SK-N-MC (cell line): ENCODE results near the gene EPS15.
"Not testable (repeated sequence)": the region's sequence is repeated elsewhere in the genome, so short reads cannot be mapped to it uniquely, and the experiment has no call there.

Experiments
- DNase-seq: peaks from one replicate; pipeline ENCODE4 v3.0.0-alpha.2; 2011; ENCODE audit warnings: low read depth, low spot score
- H3K27ac ChIP-seq: fragments of 200-600 bp; sonication (generic); 2 replicates; pipeline ENCODE4 v1.5.1; 2016; ENCODE audit warnings: mixed run types
- H3K36me3 ChIP-seq: fragments of 200-600 bp; sonication (generic); 2 replicates; pipeline ENCODE4 v1.6.1; 2017; ENCODE audit warnings: antibody characterized with exemption, low read length, mixed read lengths; ENCODE audit not compliant: insufficient read depth
- H3K4me3 ChIP-seq: fragments of 200-600 bp; sonication (generic); 2 replicates; pipeline ENCODE4 v1.5.1; 2016
- H3K9ac ChIP-seq: fragments of 200-600 bp; sonication (generic); 2 replicates; pipeline ENCODE4 v1.8.0; 2017; ENCODE audit warnings: mixed run types, mixed read lengths; ENCODE audit not compliant: insufficient read length
- H3K9me3 ChIP-seq: fragments of 200-600 bp; sonication (generic); 2 replicates; pipeline ENCODE4 v1.6.1; 2017; ENCODE audit warnings: low read depth, mild to moderate bottlenecking, antibody characterized with exemption, low read length, moderate library complexity, mixed read lengths
- EZH2 ChIP-seq: fragments of 200-600 bp; sonication (generic); IDR thresholded peaks from one replicate; pipeline ENCODE4 v1.6.1; 2017; ENCODE audit warnings: antibody characterized with exemption
- FOXP2 ChIP-seq: optimal IDR thresholded peaks from 2 replicates; pipeline ENCODE3; 2011; ENCODE audit warnings: mild to moderate bottlenecking, moderate library complexity; ENCODE audit not compliant: insufficient read depth; ENCODE audit errors: extremely low read length, control extremely low read depth
- POLR2AphosphoS5 ChIP-seq: IDR thresholded peaks from 2 replicates; pipeline ENCODE4 v1.6.1; 2012; ENCODE audit warnings: mild to moderate bottlenecking, low read depth, low read length, borderline replicate concordance

EPS15 gene

DNA sequence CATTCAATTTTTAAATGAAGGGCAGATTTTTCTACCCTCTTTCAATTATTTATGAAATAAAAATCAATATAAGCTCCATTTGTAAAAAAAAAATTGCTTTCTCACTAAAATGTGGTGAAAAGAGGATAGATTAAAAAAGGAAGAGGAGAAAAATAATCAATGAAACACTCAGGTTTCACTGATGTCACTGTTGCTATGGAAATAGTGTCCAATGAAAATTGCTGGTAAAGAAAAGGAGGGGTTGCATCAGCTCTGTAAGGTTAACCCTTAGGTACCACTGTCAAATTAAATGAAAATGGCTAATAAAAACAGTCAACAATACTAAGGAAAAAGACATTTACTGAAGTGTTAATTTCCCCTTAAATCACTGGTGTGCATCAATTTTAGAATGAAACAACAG lies 97.1 kb downstream of the EPS15 start:
- H3K9ac ChIP-seq, result peak overlapping the region; percentile 0

DNA sequence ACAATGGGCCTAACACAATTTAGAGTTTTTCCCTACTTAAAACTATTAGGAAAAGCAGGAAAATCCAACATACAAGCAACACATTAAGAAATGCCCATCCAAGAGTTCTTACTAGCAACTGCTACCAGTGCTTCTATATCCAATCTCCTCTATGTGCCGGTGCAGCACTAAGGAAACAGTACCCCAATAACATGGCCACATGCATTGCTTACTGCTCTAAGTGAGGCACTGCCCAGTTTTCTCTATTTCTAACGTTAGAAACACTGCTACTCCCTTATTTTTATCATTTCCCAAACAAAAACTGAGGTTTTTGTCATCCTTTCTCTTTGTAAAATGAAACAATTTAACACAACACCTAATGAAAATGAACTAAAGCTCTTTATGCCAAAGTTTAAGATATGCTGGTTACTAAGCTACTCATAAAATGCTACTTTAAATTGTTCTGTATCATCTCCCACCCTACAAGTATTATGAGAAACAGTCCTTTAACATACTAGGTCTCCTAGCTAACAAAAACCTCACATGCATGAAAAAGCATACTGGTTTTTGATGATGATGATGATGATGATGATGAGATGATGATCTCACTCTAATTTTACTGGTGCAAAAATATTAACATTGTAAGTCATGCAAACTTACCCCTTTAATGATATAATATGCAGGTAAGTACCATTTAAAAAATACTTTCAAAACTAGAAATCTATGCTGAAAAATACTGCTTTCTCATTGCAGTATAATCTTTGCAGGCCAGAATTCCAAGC lies 98.0 kb downstream of the EPS15 start:
- H3K9ac ChIP-seq, result peak overlapping the region; percentile 15
- H3K9me3 ChIP-seq, result no peaks in the 10 kb centered on the region
- DNase-seq, result no peak
- peak overlapping the region; percentile 64 for H3K4me3 ChIP-seq
- H3K36me3 ChIP-seq, result peaks cover 3% of the 10 kb centered on the region; the same call in 1 of the 2 replicates
- TF ChIP-seq FOXP2, result no peak
- TF ChIP-seq EZH2, result no peak
- TF ChIP-seq POLR2AphosphoS5, result no peak
- H3K27ac ChIP-seq, result no peak overlapping the region

More for the DNA sequence above, 97.1 kb downstream of the EPS15 start:
- peak; percentile 58 for DNase-seq
- TF ChIP-seq EZH2 (no peak), POLR2AphosphoS5 (no peak), FOXP2 (no peak)
- peak overlapping the region; percentile 64 for H3K4me3 ChIP-seq
- no peaks in the 10 kb centered on the region for H3K9me3 ChIP-seq
- peaks cover 3% of the 10 kb centered on the region; the same call in 1 of the 2 replicates for H3K36me3 ChIP-seq
- H3K27ac ChIP-seq, result peak overlapping the region; percentile 60; the same call in 1 of the 2 replicates

DNA sequence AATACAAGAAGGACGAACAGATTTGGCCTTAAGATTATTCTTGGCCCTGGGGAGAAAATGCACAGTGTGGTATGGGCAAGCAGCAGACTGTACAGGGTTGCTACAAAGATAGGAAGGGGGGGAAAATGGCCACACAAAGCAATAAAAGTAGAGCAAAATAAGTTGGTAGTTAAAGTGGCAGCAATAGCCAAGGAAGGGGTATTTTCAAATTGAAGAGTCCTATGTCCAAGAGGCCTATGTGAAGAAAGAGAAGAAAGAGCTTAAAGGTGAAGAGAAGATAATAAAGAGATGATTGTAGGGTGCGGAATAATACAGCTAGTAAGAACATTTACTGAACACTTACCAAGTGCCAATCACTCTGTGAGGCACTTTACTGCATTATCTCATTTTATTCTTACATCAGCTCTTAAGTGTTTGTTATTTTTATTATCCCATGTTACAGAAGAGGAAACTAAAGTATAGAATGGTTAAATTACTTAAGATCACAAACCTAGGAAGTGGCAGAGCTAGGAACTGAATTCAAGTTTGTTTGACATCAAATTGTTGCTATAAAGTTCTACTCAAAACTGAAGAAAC lies 100.6 kb downstream of the EPS15 start:
- no peaks in the 10 kb centered on the region for H3K9me3 ChIP-seq
- DNase-seq, result no peak
- H3K27ac ChIP-seq, result no peak overlapping the region
- peaks cover 3% of the 10 kb centered on the region; the same call in 1 of the 2 replicates for H3K36me3 ChIP-seq
- TF ChIP-seq FOXP2 (no peak), EZH2 (no peak), POLR2AphosphoS5 (no peak)
- no peak overlapping the region for H3K4me3 ChIP-seq
- H3K9ac ChIP-seq, result no peak overlapping the region

DNA sequence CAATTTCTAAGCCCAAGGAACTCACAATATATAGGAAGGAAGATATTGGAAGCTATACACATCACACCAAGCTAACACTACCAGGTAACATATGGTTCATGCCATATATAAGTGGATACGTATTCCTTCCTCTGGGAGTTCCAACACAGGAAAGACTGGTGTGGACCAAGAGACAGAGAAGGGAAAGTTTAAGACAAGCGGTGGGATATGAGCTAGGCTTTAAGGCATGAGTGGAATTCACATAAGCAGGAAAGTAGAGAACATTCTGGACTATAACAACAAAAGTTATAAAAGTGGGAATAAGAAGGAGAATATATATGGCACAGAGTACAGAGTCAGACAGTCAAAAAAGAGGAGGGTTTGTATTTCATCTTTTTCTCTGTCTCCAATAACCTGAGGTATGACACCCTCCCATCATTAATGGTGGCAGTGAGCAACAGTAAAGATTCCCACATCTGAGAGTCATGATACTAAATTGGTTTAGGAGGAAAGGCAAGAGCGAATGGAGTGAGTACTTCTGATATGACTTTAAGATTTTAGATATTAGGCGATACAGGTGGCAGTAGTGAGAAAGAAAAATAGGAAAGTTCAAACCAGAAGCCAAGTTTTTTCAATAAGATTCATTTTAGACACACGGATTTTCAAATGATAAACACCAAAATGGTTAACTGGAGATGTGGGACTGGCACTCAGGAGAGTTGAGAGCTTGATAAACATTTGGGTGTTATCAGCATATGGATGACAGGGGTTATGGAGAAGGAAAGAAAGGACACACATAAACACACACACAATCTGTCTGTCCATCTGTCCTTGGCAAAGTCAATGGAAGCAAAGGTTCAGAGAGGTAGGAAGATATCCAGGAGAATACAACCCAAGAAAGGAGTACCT lies 101.3 kb downstream of the EPS15 start:
- TF ChIP-seq POLR2AphosphoS5 (no peak), EZH2 (no peak), FOXP2 (no peak)
- Histone ChIP-seq H3K9me3 (no peaks in the 10 kb centered on the region), H3K27ac (no peak overlapping the region), H3K9ac (no peak overlapping the region), H3K4me3 (no peak overlapping the region), H3K36me3 (peaks cover 3% of the 10 kb centered on the region; the same call in 1 of the 2 replicates)
- no peak for DNase-seq

DNA sequence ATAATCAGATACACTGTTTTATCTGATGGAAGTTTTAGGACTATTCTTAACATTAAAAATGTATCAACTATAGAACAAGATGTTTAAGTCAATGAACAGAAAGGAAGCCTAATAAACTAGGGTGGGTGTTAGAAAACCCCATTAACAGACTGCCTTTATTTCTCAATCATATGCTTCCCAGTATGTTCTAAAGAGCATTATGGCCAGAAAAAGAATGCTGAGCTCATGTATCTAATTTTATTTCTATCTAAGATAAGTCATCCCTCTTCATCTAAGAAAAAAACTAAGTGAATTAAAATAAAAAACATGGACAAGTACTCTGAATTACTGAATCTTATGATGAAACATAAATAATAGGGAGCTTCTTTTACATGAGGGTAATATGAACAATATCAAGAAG lies 102.2 kb downstream of the EPS15 start:
- no peak for DNase-seq
- peaks cover 3% of the 10 kb centered on the region; the same call in 1 of the 2 replicates for H3K36me3 ChIP-seq
- H3K9ac ChIP-seq, result peak overlapping the region; percentile 21
- TF ChIP-seq POLR2AphosphoS5, result no peak
- TF ChIP-seq EZH2, result no peak
- no peak for TF ChIP-seq FOXP2
- no peak overlapping the region for H3K4me3 ChIP-seq
- H3K27ac ChIP-seq, result no peak overlapping the region
- H3K9me3 ChIP-seq, result no peaks in the 10 kb centered on the region

DNA sequence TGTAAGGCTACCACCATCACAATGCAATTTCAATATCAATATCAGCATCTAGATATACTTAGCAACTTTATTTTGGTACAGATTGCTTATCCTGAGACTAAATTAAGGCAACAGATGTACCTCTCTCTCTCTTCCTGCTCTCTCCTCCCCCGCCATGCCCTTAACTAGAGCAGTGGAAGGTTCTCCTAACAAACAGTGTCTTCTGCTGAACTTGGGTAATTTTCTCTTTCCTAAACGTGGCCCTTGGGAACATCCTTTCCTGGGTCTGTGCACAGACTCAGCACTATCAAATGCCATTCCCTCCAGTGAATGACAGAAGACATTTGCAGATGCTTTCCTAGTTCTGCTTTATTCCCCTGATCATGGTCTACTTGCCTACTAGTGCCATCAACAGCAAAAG lies 103.1 kb downstream of the EPS15 start:
- H3K36me3 ChIP-seq, result peaks cover 3% of the 10 kb centered on the region; the same call in 1 of the 2 replicates
- H3K4me3 ChIP-seq, result no peak overlapping the region
- no peaks in the 10 kb centered on the region for H3K9me3 ChIP-seq
- H3K9ac ChIP-seq, result no peak overlapping the region
- no peak for DNase-seq
- no peak overlapping the region for H3K27ac ChIP-seq
- TF ChIP-seq EZH2 (no peak), FOXP2 (no peak), POLR2AphosphoS5 (no peak)

DNA sequence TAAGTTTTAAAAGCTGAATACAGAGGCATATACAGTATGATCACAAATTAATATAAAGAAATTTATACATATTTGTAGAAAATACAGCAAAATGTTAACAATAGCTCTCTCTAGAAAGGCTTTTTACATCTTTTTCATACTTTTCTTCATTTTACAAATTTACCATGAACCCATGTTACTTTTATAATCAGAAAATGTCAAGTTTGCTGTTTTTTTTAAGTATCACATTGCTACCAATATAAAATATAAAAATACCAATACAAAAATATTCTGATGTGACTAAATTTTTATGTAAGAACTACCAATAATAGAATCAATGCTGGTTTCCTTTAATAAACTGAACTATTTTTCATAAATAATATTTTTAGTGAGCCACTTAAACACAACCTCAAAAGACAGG lies 104.3 kb downstream of the EPS15 start:
- Histone ChIP-seq H3K27ac (no peak overlapping the region), H3K9me3 (no peaks in the 10 kb centered on the region), H3K36me3 (peaks cover 3% of the 10 kb centered on the region; the same call in 1 of the 2 replicates), H3K4me3 (no peak overlapping the region), H3K9ac (no peak overlapping the region)
- no peak for DNase-seq
- no peak for TF ChIP-seq FOXP2
- no peak for TF ChIP-seq POLR2AphosphoS5
- no peak for TF ChIP-seq EZH2

DNA sequence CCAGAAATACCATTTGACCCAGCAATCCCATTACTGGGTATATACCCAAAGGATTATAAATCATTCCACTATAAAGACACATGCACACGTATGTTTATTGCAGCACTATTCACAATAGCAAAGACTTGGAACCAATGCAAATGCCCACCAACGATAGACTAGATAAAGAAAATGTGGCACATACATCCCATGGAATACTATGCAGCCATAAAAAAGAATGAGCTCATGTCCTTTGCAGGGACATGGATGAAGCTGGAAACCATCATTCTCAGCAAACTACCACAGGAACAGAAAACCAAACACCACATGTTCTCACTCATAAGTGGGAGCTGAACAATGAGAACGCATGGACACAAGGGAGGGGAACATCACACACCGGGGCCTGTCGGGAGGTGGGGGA lies 107.2 kb downstream of the EPS15 start:
- H3K4me3 ChIP-seq, H3K9ac ChIP-seq, H3K27ac ChIP-seq, H3K9me3 ChIP-seq, DNase-seq: not testable (repeated sequence)
- peaks cover 20% of the 10 kb centered on the region for H3K36me3 ChIP-seq
